K562 (cell line): ENCODE results near the gene TAS2R40. TPM values are rescaled to one million over a fixed set of nuclear protein-coding genes. Genes with fewer than 3 reads are reported as not detected.
A peak's percentile ranks its signal among the peaks of the same experiment; 100 is the strongest.

Experiments used
- ARNT ChIP-seq, 2 experiments: fragments of 450-650 bp; IDR thresholded peaks; 2 replicates each; pipeline ENCODE4 v1.6.1; 2016; ENCODE audit warnings: mild to moderate bottlenecking in 1 of 2
- BHLHE40 ChIP-seq: IDR thresholded peaks from 2 replicates; pipeline ENCODE4 v1.6.1; 2011; ENCODE audit warnings: low read length, improper control_type of control experiment
- BMI1 ChIP-seq: fragments of 150-350 bp; IDR thresholded peaks from 2 replicates; pipeline ENCODE4 v1.6.1; 2014; ENCODE audit warnings: low read length
- C11orf30 ChIP-seq: fragments of 450-650 bp; IDR thresholded peaks from 2 replicates; pipeline ENCODE4 v1.6.1; 2016; ENCODE audit warnings: low read depth, mild to moderate bottlenecking
- CREB1 ChIP-seq, 2 experiments: sonication (generic) in 1 of 2; formaldehyde crosslinking in 1 of 2; IDR thresholded peaks; 2 replicates each; pipeline versions ENCODE4 v1.6.1 to v1.8.0; 2012 to 2022; ENCODE audit warnings: inconsistent platforms in 1 of 2, mild to moderate bottlenecking in 1 of 2, missing genetic modification reagents in 1 of 2, moderate library complexity in 1 of 2
- CREBBP ChIP-seq: IDR thresholded peaks from one replicate; pipeline ENCODE4 v1.6.1; 2012; ENCODE audit warnings: low read depth, mild to moderate bottlenecking, control low read depth, inconsistent platforms, low read length
- CXXC5 ChIP-seq: fragments of 250-450 bp; sonication (Bioruptor Pico); IDR thresholded peaks from 2 replicates; pipeline ENCODE4 v1.8.0; 2022; ENCODE audit warnings: inconsistent platforms, mild to moderate bottlenecking, moderate library complexity
- ETV5 ChIP-seq: sonication (generic); formaldehyde crosslinking; IDR thresholded peaks from 2 replicates; pipeline ENCODE4 v1.4.0; 2020; ENCODE audit warnings: low read depth, mild to moderate bottlenecking, missing genetic modification reagents
- GTF2E2 ChIP-seq: fragments of 200-800 bp; sonication (Bioruptor generic); IDR thresholded peaks from 2 replicates; pipeline ENCODE4 v1.6.1; 2016; ENCODE audit warnings: missing genetic modification characterization, missing compliant biosample characterization
- HDAC3 ChIP-seq: fragments of 450-650 bp; IDR thresholded peaks from 2 replicates; pipeline ENCODE4 v1.6.1; 2018; ENCODE audit warnings: borderline replicate concordance, mild to moderate bottlenecking, moderate library complexity; ENCODE audit not compliant: partially characterized antibody
- KDM4B ChIP-seq, 2 experiments: fragments of 450-650 bp in 1 of 2; sonication (generic) in 1 of 2; IDR thresholded peaks; 2 replicates each; pipeline ENCODE4 v1.6.1; 2016 to 2017; ENCODE audit warnings: borderline replicate concordance in 2 of 2, antibody characterized with exemption in 1 of 2, low read depth in 1 of 2, mild to moderate bottlenecking in 1 of 2
- KLF13 ChIP-seq: fragments of 450-650 bp; IDR thresholded peaks from 2 replicates; pipeline ENCODE4 v1.6.1; 2016; ENCODE audit warnings: missing genetic modification characterization, low read depth, mild to moderate bottlenecking, missing compliant biosample characterization, moderate library complexity, borderline replicate concordance
- KLF16 ChIP-seq: IDR thresholded peaks from 2 replicates; pipeline ENCODE4 v1.6.1; 2016; ENCODE audit warnings: antibody characterized with exemption
- LEF1 ChIP-seq: fragments of 450-650 bp; IDR thresholded peaks from 2 replicates; pipeline ENCODE4 v1.6.1; 2016; ENCODE audit warnings: mild to moderate bottlenecking
- MAZ ChIP-seq, 2 experiments: fragments of 450-650 bp in 1 of 2; sonication (generic) in 1 of 2; formaldehyde crosslinking; IDR thresholded peaks in 1 of 2; conservative IDR thresholded peaks in 1 of 2; 2 replicates each; pipeline versions ENCODE4 v1.4.0 to v1.5.0; 2020; ENCODE audit warnings: mild to moderate bottlenecking in 1 of 2, missing genetic modification reagents in 1 of 2
- MCM5 ChIP-seq: fragments of 450-650 bp; IDR thresholded peaks from 2 replicates; pipeline ENCODE4 v1.6.1; 2016; ENCODE audit warnings: low read depth
- MEIS2 ChIP-seq: fragments of 450-650 bp; IDR thresholded peaks from 2 replicates; pipeline ENCODE4 v1.6.1; 2014; ENCODE audit warnings: mild to moderate bottlenecking; ENCODE audit not compliant: partially characterized antibody
- RBM14 ChIP-seq: fragments of 200-400 bp; formaldehyde crosslinking; IDR thresholded peaks from 2 replicates; pipeline ENCODE4 v1.6.1; 2018; ENCODE audit warnings: low read depth, mild to moderate bottlenecking, low read length, moderate library complexity, borderline replicate concordance; ENCODE audit not compliant: insufficient read depth
- RBM15 ChIP-seq: fragments of 200-400 bp; formaldehyde crosslinking; IDR thresholded peaks from 2 replicates; pipeline ENCODE4 v1.6.1; 2018; ENCODE audit warnings: mild to moderate bottlenecking, low read length, moderate library complexity; ENCODE audit not compliant: insufficient read depth
- SETDB1 ChIP-seq: IDR thresholded peaks from one replicate; pipeline ENCODE4 v1.6.1; 2012; ENCODE audit warnings: low read length, control low read depth, inconsistent platforms
- SIRT6 ChIP-seq: IDR thresholded peaks from one replicate; pipeline ENCODE4 v1.6.1; 2012; ENCODE audit warnings: low read depth, mild to moderate bottlenecking, control low read depth, inconsistent platforms, low read length, moderate library complexity
- SIX5 ChIP-seq, 2 experiments: IDR thresholded peaks; 2 replicates each; pipeline ENCODE4 v1.6.1; 2011; ENCODE audit warnings: low read length in 2 of 2, borderline replicate concordance in 1 of 2, low read depth in 1 of 2, mild to moderate bottlenecking in 1 of 2, moderate library complexity in 1 of 2; ENCODE audit not compliant: insufficient read depth in 1 of 2
- SMAD2 ChIP-seq: fragments of 150-350 bp; IDR thresholded peaks from 2 replicates; pipeline ENCODE4 v1.6.1; 2014; ENCODE audit warnings: low read depth, mild to moderate bottlenecking, low read length
- SREBF2 ChIP-seq: sonication (generic); formaldehyde crosslinking; IDR thresholded peaks from 2 replicates; pipeline ENCODE4 v1.4.0; 2020; ENCODE audit warnings: mild to moderate bottlenecking, missing genetic modification reagents
- TAL1 ChIP-seq: fragments of 450-650 bp; IDR thresholded peaks from 2 replicates; pipeline ENCODE4 v1.6.1; 2016; ENCODE audit warnings: mild to moderate bottlenecking
- ZNF76 ChIP-seq: fragments of 250-450 bp; sonication (Bioruptor Pico); IDR thresholded peaks from 2 replicates; pipeline ENCODE4 v1.4.0; 2020; ENCODE audit warnings: mild to moderate bottlenecking, moderate library complexity, borderline replicate concordance
- polyA plus RNA-seq, 8 experiments: library from polyadenylated mRNA; depleted of rRNA in 4 of 8; stranded (reverse) in 5 of 8; unstranded in 3 of 8; fragments of >200 nt; fragmentation: Nextera tagmentation in 2 of 8; fragmentation: Illumina TruSeq in 1 of 8; extraction: Ambion mirVana in 2 of 8; extraction: Trizol in 1 of 8; gene quantifications; 2 replicates each; pipeline versions ENCODE4 v1.2.1 to v1.2.3, GENCODE V29; 2011 to 2014; ENCODE audit warnings: inconsistent platforms in 1 of 8, missing spikeins in 1 of 8
- total RNA-seq, 7 experiments: library from RNA; depleted of rRNA in 6 of 7; stranded (reverse); fragments of >200 nt in 6 of 7; fragmentation: Illumina TruSeq in 2 of 7; extraction: Trizol in 2 of 7; gene quantifications; 2 replicates each; pipeline versions ENCODE4 v1.2.1 to v1.2.3, GENCODE V29; 2011 to 2021; ENCODE audit warnings: low replicate concordance in 1 of 7
- TF ChIP-seq, protein P1 (sequence below): fragments of 450-650 bp; formaldehyde crosslinking; IDR thresholded peaks from 2 replicates; pipeline ENCODE4 v1.4.0; 2022; ENCODE audit warnings: mild to moderate bottlenecking, moderate library complexity

The TAS2R40 gene
- total and polyA plus RNA-seq, 9 of the 15 experiments (the other 6 are each of a cell fraction or from before 2014, with no cell fraction given): not detected

DNA sequence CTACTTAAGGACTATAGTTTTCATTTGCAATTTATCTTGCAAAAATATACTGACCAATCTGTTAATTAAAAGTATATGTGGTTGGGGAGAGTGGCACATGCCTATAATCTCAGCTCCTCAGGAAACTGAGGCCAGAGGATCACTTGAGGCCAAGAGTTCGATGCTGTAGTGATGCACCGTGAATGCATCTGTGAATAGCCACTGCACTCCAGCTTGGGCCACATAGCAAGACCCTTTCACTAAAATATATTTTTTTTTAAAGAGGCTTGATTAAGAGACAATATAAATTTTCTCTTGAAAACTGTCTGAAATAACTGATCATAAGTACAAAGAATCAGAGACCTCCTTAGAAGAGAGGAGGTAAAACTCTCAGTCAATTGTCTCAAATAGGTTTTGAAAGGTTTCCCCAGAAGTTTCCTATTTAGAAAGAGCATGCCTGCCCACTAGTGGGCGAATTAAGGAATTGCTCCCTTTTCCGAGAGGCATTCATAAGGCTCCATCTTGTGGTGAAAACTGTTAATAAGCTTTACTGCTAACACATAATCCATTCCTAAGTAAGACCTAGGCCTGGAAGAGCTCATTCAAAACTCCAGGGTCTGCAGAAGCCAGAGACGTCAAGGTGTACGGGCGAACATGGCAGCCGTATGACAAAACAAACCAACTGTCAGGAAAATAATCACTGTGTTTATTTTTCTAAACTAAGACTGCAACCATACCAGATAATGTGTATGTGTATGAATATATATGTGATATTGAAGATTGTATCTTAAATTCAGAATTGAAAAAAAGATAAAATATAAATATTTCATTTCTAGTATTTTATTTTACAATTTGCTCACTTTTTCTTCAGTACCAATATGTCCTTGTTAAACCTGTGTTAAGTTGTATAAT lies 6.8 kb upstream of the TAS2R40 start (continued):
- TF ChIP-seq CREBBP: no peak
- TF ChIP-seq GTF2E2 (tag): no peak
- no peak for TF ChIP-seq C11orf30
- TF ChIP-seq SREBF2 (CRISPR knock-in tag): no peak
- peak; percentile 11; the same call in 1 of the 2 replicates for TF ChIP-seq CREB1 (IDR thresholded peaks at IDR 0.05)
- no peak for TF ChIP-seq CREB1 (CRISPR knock-in tag; IDR thresholded peaks at IDR 0.05)
- TF ChIP-seq SIRT6: no peak
- TF ChIP-seq ARNT (IDR thresholded peaks at IDR 0.05): no peak; a peak in 1 of 4 replicates
- peak in 1 of 2 experiments; percentile 23; a peak in 1 of 4 replicates for TF ChIP-seq MAZ (CRISPR knock-in tag; conservative IDR thresholded peaks at IDR 0.05 in 1 of 2, IDR thresholded peaks at IDR 0.05 in 1 of 2)
- no peak for TF ChIP-seq TAL1
- peak; percentile 87 for TF ChIP-seq KLF16
- no peak for TF ChIP-seq KLF13 (tag)
- TF ChIP-seq MCM5: no peak
- no peak for TF ChIP-seq RBM15
- no peak for TF ChIP-seq HDAC3
- TF ChIP-seq RBM14: no peak
- TF ChIP-seq, protein P1, sequence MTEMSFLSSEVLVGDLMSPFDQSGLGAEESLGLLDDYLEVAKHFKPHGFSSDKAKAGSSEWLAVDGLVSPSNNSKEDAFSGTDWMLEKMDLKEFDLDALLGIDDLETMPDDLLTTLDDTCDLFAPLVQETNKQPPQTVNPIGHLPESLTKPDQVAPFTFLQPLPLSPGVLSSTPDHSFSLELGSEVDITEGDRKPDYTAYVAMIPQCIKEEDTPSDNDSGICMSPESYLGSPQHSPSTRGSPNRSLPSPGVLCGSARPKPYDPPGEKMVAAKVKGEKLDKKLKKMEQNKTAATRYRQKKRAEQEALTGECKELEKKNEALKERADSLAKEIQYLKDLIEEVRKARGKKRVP (CRISPR knock-in tag): no peak
- 0 out of 2 replicates have a peak, but pooled peaks have one; percentile 50 for TF ChIP-seq BMI1
- no peak for TF ChIP-seq BHLHE40
- TF ChIP-seq SMAD2: no peak
- no peak for TF ChIP-seq KDM4B (IDR thresholded peaks at IDR 0.05; ENCODE audit: borderline replicate concordance in 2 of 2, low read depth in 1 of 2)
- no peak for TF ChIP-seq LEF1
- TF ChIP-seq SETDB1: no peak
- TF ChIP-seq ZNF76 (CRISPR knock-in tag): no peak
- no peak for TF ChIP-seq MEIS2
- TF ChIP-seq ETV5 (CRISPR knock-in tag): no peak
- no peak for TF ChIP-seq SIX5 (IDR thresholded peaks at IDR 0.05; ENCODE audit: borderline replicate concordance in 1 of 2, insufficient read depth in 1 of 2, low read depth in 1 of 2, low read length in 2 of 2)
- 0 out of 2 replicates have a peak, but pooled peaks have one; percentile 8 for TF ChIP-seq CXXC5 (CRISPR knock-in tag)
